ENCODE data around the gene GNG10. TPM values are rescaled to one million over a fixed set of nuclear protein-coding genes. Genes with fewer than 3 reads are reported as not detected.
"Not testable (repeated sequence)": the region's sequence is repeated elsewhere in the genome, so short reads cannot be mapped to it uniquely, and the experiment has no call there.

Gene GNG10
- 62.7 TPM for polyA plus RNA-seq (2013, experiment 1 of 2; ENCODE audit: insufficient read length)
- polyA plus RNA-seq (2013, experiment 2 of 2; ENCODE audit: insufficient read length): 58.5 TPM

GRCh38 chr9:111661150-111661801, at the start of gene GNG10:
TSS of gene GNG10 (plus strand) at chr9:111661605. CDS start at chr9:111661635, 30 bp downstream.
- peak; percentile 71 for DNase-seq

GRCh38 chr9:111613436-111614040, 47.9 kb upstream of the GNG10 start:
- no peak for DNase-seq

- DNase-seq: peak; percentile 11
Measured at GRCh38 chr9:111615928-111616327, 45.5 kb upstream of the GNG10 start.

- not testable (repeated sequence) for DNase-seq
Measured at GRCh38 chr9:111617349-111617748, 44.1 kb upstream of the GNG10 start.

GRCh38 chr9:111621895-111622480, 39.4 kb upstream of the GNG10 start:
- DNase-seq: peak; percentile 32

GRCh38 chr9:111622626-111623025, 38.8 kb upstream of the GNG10 start:
- DNase-seq: peak; percentile 79

GRCh38 chr9:111627260-111627963, 34.0 kb upstream of the GNG10 start:
- no peak for DNase-seq

GRCh38 chr9:111628411-111628810, 33.0 kb upstream of the GNG10 start:
- DNase-seq: no peak

GRCh38 chr9:111630182-111630963, 31.0 kb upstream of the GNG10 start:
- no peak for DNase-seq

GRCh38 chr9:111630964-111631213, 30.5 kb upstream of the GNG10 start:
- no peak for DNase-seq

- DNase-seq: peak; percentile 99
Measured at GRCh38 chr9:111631214-111631971, 30.0 kb upstream of the GNG10 start, which contains the start of gene DNAJC25. TSS of gene DNAJC25 (plus strand) at chr9:111631334. CDS start at chr9:111631408, 74 bp downstream.

- no peak for DNase-seq
Measured at GRCh38 chr9:111632060-111632459, 29.3 kb upstream of the GNG10 start.

- no peak for DNase-seq
Measured at GRCh38 chr9:111632695-111633388, 28.6 kb upstream of the GNG10 start.

GRCh38 chr9:111633389-111633736, 28.0 kb upstream of the GNG10 start:
- no peak for DNase-seq

GRCh38 chr9:111634860-111635259, 26.5 kb upstream of the GNG10 start:
- no peak for DNase-seq

- no peak for DNase-seq
Measured at GRCh38 chr9:111637421-111637950, 23.9 kb upstream of the GNG10 start.

- DNase-seq: no peak
Measured at GRCh38 chr9:111644195-111644772, 17.1 kb upstream of the GNG10 start.

- DNase-seq: no peak
Measured at GRCh38 chr9:111645806-111646205, 15.6 kb upstream of the GNG10 start.

- DNase-seq: no peak
Measured at GRCh38 chr9:111646417-111646816, 15.0 kb upstream of the GNG10 start.

GRCh38 chr9:111648066-111648465, 13.3 kb upstream of the GNG10 start:
- DNase-seq: no peak

GRCh38 chr9:111649016-111649415, 12.4 kb upstream of the GNG10 start:
- no peak for DNase-seq
